Globus pallidus (tissue), 1 donor: ENCODE results near the gene TMEM131.
"Not testable (repeated sequence)": the region's sequence is repeated elsewhere in the genome, so short reads cannot be mapped to it uniquely, and the experiment has no call there.

Source experiments
- DNase-seq: peaks from one replicate; pipeline ENCODE4 v3.0.0-alpha.2; 2015; ENCODE audit warnings: low spot score

The TMEM131 gene

DNA sequence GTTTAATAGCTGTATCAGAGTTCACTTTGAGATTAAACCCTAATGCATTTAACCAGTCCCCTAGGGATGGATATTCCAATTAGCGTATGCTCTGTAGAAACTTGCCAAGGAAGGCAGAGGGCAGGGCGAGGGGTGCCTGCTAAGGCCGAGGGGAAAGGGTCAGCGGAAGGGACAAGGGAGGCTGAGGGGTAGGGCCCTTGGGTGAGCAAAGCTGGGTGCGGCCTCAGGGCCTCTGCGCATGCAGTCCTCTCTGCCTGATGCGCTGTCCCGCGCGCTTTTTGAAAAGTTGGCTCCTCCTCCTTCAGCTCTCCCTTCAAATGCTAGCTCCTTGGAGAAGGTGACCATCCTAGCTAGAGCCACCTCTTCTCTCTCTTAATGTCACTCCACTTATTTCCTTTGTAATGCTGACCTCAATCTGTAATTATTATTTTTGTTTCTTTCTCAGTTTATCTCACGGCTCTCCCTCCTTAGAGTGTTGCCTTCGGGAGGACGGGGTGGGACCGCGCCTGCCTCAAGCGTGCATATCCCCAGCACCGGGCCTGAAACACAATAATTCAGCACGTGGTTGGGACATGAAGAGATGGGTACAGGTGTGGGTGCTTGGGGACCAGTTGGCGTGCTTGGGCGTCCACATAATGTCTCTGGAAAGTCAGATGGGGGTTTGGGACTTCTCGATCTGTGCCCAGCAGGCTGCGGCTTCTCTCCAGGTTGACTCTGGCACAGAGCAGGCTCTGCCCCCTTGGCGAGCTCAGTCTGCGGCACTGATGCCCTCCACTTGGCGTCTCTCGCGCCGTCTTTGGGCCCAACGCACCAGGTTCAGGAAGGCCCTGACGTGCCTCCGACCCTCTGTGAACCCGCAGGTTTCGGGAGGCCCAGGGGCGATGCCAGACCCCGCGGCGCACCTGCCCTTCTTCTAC is 272.3 kb downstream of the TMEM131 start:
- DNase-seq: no peak

DNA sequence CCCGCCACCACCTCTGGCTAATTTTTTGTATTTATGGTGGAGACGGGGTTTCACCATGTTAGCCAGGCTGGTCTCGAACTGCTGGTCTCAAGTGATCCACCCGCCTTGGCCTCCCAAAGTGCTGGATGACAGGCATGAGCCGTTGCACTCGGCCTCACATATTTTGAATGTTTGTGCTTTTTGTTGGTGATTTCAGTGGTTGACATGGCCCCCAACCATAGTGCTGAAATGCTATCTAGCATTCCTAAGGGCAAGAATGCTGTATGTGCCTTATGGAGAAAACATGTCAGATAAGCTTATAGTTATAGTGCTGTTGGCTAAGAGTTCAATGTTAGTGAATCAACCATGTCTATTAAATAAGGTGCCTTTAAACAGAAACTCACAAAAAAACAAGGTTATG is 273.5 kb downstream of the TMEM131 start:
- no peak for DNase-seq

DNA sequence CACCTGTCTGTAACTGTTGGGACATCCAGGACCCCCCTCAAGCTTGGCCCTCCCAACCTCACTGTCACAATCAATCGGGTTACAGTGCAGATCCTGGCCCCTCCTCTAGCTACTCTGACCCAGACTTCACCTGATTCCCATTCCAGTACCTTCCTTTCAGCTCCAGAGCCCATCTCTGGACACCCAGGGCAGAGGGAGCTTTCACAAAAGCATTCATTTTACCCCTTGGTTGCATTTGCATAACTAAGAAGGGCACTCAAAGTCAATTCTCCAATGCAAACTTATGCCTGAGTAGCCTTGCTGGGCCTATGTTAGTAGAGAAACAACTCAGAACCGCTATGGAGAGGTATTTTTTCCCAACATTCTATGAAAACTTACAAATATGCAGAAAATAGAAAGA is 275.0 kb downstream of the TMEM131 start:
- DNase-seq: no peak

DNA sequence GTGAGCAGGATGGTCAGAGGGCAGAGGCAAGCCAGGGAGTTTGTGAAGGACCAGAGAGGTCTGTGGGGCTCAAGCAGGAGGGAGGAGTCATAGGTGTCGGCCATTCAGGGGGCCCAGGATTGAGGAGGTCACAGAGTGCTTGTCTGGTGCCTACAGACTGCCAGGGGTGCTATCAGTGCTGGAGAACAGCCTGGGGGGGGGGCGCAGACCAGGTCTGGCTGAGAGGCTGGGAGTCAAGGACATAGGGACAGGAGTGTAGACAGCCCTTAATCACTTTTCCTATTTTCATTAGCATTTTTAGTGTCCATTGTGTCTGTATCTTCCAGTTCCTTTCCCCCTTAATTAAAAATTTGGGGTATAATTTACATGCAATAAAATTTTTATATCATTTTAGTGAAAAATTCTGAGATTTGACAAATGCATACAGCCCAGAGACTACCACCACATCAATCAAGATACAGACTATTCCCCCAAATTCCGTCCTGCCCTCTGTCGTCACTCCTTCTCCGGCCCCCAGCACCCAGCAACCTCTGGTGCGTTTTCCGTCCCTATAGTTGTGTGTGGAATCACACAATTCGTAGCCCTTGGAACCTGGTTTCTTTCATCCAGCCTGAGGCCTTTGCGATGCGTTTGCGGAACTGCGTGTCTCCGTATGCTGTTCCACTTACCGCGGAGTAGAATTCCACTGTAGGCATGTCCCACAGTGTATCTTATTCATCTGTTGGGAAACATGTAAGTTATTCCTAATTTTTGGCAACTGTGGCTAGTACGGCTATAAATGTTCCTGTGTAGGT is 276.2 kb downstream of the TMEM131 start:
- no peak for DNase-seq

DNA sequence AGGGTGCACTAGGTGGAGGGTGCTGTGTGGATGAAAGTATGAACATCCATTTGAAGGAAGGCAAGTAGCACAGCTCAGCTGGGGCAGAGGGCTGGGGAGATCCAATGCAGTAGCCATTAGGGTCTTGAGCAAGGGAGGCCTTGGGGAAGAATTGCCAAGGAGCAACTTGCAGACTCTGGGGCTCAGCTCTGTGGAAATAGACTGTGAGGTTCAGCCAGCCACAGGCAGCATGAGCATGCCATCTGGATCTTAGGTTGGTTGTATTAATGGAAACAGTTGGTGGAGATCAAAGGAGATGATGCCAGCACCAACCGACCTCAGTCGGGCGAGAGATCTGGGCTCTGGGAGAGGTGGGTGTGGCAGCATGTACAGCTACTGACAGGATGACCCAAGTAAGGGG is 276.8 kb downstream of the TMEM131 start:
- no peak for DNase-seq

DNA sequence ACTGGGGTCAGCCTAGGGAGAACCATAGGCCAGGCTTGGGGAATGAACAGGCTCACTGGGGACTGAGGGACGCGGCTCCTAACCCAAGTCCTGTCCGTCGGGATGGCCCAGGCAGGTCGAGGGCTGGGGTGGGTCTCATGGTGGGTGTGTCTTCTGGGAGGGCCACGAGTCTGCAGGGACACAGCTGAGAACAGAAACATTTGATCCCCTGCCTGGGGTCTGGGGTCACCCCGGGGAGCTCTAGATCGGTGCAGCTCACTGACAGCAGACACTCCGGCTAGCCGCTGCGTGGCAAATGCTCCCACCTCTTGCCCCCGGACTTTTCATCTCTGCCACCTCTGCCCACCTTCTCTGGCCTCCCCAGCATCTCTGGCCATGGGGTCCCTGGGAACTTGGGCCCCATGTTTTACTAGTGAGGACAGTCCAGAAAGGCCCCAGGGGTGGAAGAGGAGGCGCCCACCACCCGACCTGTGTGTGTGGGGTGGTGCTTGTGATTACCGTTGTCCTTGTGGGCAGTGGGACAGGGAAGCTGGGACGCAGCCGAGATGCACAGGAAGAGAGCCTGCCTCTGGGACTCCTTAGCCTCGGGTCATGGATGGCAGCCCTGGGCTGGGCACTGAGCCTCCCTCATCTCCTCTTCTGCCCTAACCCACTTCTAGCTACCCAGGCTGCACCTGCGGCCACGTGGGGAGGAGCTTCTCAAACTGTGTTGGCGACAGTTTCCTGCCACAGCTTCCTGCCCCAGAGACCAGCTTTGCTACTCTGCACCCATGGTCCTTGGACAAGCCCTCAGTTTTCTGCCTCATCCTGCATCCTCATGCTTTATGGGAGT is 277.5 kb downstream of the TMEM131 start:
- no peak for DNase-seq

DNA sequence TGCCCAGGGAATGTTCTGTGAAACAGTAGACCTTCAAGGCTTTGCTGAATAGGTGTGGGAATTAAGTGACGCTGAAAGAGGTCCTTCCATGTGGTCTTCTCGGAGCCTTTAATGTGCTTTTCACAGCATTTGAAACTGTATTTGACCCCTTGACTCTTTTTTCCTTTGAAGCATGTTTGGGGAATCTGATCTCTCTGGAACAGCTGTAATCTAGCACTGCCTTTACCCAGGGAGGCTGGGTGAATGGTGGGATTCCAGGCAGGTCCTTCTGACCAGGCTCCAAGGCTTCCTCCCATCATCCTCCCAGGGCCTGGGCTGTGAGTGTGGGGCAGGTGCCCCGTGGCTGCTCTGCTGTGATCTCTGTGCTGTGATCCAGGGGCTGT is 278.1 kb downstream of the TMEM131 start:
- no peak for DNase-seq

DNA sequence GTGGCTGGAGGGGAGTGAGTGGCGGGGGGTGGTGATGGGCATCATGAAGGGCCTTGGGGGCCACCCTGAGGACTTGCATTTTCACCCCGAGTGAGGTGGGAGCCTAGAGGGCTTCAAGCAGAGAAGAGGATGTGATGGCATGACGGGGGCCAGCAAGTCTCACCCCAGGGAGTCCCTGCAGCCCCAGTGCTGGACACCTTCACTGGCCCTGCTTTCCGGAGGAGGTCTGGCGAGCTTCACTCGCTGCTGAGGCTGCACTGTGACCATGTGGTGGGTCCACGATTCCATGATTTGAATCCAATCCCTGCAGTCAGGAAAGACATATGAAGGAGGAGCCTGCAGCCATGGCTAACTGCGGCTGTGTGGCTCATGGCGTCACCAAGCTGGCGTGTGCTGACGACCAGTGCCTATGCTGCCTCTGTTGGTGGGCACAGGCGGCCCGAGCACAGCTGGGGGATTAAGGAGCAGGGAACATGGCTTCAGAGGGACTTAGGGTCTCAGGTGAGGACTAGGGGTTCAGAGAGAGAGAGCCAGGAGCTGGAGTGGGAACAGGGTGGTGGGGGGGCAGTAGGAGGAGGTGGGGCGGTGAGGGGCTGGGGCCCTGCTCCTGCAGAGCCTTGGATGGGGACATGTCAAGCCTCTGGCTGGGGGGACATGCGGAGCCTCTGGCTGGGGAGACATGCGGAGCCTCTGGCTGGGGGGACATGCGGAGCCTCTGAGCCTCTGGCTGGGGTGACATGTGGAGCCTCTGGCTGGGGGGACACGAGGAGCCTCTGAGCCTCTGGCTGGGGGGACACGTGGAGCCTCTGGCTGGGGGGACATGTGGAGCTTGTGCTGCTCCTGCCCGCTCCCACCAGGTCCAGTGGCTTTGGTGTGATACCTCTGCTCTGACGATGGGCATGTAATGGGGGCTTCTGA is 278.8 kb downstream of the TMEM131 start:
- DNase-seq: no peak

DNA sequence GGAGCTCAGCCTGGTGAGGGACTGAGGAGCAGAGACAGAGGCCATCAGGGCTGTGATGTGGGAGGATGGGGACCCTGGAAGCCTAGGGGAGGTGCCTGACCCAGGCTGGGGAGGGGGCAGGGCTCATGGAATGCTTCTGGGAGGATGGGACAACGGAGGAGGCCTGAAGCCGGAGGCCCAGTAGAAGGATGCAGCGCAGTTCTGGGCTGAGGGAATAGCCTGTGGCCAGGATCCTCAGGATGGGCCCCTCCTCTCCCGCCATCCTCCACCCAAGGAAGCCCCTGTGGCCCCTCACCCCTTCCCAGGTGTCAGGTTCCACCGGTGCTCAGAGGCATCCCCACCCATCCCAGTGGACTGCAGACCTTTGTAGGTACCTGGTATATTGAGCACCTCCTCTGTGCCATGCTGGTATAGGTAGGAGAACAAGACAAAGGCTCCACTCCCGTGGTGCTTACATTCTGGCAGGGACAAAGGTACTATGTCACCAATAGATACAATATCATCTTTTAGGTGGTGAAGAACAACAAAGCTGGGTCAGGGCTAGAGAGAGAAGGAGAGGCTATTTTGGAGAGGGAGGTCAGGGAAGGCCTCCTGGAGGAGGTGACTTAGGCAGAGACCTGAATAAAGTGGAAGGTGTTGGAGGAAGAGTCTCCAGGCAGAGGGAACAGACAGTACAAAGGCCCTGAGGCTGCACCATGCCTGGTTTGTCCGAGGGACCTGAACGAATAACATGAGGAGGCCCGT is 279.6 kb downstream of the TMEM131 start:
- DNase-seq: no peak

DNA sequence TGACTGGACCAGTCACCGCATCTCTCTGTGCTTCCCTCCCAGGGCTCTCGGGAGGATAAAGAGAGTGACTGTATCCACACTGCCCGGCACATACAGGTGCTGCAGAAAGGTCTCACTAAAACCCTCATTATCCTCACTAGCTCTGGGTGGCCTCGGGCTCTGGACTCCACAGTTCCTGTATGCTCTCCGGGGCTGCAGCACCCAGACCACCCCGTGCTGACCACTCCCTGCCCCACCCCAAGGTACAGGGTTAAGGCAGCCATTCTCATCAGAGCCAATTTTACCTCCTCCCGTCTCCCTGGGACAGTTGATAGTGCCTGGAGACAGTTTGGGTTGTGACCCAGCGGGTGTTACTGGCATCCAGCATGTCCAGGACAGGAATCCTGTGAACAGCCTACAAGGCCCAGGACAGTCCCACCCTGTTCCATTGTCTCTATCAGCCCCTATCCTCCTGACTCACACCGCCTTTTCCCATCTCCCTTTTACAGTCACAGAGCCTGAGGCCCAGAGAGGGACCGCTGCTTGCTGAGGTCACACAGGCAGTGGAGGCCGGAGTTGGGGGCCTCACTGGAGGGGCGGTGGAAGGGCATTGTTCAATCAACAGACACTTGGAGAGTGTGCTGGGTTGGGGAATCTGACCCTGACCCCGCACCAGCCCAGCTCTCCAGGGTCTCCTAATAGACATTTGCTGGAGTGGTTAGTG is 280.6 kb downstream of the TMEM131 start:
- DNase-seq: no peak

DNA sequence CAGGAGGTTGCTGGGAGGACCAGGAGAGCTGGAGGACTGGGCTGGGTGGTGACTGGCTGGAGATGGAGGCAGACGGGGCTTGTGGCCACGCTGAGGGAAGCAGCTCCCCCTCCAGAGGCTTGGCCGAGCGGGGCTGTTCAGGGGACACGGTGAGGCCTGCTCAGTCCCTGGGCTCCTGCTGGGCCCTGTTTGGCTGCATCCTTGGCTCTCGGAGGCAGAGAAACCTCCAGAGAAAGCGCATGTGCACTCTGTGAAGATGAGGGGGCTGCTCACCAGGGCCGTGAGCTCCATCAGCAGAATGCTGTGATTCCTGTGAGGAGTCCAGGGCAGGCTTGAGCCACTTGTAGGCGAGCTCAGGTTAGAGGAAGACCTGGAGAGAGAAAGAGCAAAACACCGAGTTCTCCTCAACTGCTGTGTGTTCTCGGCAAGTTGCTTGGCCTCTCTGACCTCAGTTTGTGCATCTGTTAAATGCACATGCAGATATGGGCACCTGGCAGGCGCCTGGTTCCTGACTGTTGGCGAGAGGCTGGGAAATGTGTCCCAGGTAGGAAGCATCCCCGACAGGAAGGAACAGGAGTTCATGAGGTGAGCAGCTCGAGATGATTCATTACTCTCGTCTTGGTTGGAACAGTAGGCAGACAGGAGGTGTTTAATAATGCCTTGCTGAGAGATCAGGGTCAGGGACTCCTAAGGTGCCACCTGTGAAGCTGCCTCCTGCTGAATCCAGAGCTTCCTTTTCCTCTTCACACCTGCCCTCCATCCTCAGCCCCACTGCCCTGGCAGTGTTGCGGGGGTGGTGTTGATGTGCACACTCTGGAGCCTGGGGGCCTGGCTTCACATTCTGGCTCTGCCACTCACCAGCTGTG is 281.4 kb downstream of the TMEM131 start:
- no peak for DNase-seq

DNA sequence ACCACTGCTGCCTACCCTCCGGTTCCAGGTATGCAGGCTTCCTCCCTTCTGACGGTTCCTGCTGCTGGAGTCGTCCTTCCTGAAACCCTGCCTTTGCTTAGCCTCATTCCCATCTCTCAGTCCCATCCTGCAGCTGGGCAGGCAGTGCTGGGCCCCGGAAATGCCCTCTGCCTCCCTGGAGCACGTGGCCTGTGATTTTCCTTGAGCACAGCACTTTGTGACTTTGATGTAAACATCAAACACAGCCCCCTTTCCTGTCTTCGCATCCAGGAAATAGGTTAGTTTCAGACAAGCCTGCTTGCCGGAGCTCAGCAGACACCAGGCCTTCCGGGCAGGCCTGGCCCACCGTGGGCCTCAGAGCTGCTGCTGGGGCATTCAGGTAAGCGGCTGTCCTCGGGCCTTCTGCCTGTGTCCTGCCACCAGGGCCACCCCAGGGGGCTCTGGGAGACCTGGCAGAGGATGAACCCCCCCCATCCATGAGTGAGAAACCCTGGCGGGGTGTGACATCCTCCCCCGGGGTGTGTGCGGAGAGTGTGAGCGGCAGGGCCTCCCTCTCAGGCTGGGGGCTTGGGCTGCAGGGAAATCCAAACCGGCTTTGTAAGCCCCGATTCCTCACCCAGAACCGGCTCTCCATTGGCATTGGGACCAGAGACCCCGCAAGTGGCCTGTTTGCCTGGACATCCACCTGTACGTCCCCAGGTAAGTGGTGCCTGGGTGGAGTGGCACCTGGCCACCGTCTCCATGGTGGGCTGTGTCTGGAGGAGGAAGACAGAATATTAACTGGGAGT is 282.3 kb downstream of the TMEM131 start, which contains the start of gene ZAP70:
Gene ZAP70, plus strand, starts transcription at position 281 of the 788 bp plus-strand sequence. CDS start 10,461 bp downstream, outside the sequence.
- DNase-seq: no peak

DNA sequence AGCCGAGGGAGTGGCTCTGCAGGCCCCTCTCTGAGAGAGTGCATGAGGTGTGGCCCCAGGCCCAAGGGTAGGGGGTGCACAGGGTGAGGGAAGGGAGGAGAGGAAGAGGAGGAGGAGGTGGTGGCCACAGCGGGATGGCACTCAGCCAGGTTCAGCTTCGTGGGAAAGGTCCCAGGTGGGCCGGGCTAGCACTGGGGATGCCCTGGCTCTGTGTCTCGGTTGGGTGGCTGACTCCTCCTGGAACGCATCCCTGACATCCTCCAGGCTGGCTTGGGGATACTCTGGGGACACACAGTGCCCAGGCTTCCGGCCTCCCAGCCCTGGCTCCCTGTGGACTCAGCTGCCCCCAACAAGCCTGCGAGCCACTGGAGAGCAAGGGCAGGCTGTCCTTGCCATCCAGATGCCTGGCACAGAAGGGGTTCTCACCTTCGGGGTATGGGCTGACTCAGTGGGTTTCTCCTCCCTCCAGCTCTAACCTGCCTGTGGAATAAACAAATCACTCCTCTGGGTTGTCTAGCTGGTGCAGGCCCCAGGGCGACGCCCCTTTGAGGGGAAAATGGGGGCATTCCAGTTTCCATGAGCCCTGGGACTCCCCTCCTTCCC is 283.0 kb downstream of the TMEM131 start:
- DNase-seq: no peak

DNA sequence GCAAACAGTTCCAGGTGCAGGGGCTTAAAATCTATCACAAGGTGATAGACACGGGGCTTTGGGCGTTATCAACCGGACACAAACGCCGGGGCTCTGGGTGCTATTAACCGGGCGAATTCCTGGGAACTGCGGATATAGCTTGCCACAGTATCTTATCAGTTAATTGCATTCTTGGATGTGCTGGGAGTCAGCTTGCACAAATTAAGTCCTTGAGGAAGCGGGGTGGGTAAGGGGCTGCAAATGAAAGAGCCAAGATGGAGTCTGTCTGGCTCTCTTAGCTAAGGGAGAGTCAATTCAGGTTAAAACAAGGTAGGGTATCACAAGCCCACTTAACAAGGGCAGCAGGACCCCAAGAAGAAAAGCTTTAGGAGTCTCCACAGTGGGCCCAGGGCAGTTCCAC is 283.6 kb downstream of the TMEM131 start:
- not testable (repeated sequence) for DNase-seq

DNA sequence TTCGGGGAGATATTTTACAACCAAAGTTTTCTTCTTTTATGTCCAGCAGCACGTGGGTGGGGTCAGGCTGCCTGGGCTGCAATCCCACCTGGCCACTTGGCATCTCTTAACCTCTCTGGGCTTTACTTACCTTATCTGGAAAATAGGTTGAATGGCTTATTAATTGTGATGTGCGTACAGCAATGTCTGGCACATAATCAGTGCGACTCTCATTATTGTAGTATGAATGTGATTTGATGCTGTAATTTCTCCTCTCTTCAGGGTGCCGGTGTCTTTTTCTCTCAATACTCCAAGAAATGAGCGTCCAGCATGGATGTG is 284.4 kb downstream of the TMEM131 start:
- DNase-seq: no peak

DNA sequence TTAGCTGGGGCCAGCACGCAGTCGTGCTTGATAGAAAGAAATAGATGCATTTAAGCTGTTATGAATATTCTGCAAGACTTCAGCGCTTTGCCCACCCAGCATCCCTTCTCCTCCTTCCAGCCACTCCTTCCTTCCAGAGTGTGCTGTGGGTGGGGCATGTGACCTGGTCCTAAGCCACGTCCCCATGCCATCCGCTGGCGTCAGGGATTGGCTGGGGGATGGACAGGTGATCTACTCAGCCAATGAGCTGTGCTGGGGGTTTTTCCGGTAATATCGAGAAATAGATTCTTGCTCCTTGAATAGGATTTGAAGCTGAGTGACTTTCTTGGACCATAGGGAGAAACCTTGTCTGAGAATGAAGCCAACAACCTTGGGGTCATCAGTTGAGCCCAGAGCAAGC is 287.1 kb downstream of the TMEM131 start:
- no peak for DNase-seq

DNA sequence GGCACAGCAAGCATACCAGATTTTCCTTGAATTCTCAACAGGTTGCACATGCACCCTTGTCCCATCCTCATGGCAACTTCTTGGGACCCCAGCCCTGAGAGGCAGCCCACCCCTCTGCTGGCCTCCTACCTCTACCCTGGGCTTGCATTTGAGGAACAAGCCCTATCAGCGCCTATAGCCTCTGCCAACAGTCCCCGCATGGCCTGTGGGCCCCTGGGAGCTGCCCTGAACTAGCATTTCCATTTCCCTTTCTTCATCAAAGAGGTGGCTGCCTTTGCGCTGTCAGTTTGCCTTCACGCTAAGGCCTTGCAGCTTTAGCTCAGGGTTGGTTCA is 287.7 kb downstream of the TMEM131 start:
- DNase-seq: no peak
